Fibroblast of skin of abdomen (primary cell): ENCODE results near the gene NXPH1. TPM values are rescaled to one million over a fixed set of nuclear protein-coding genes. Genes with fewer than 3 reads are reported as not detected.

Source experiments
- DNase-seq: peaks from one replicate; pipeline ENCODE4 v3.0.0-alpha.2; 2013
- polyA plus RNA-seq, 2 experiments: library from polyadenylated mRNA; unstranded; fragments of 120-200 nt; gene quantifications; one replicate each; pipeline ENCODE4 v1.2.1, GENCODE V29; 2013; ENCODE audit not compliant: insufficient read length in 2 of 2

The NXPH1 gene
- not detected for polyA plus RNA-seq (2013, experiment 1 of 2; ENCODE audit: insufficient read length)
- polyA plus RNA-seq (2013, experiment 2 of 2; ENCODE audit: insufficient read length) = not detected

GRCh38 chr7:8433477-8434289, at the start of gene NXPH1:
Gene NXPH1 (plus strand): TSS chr7:8433609.
- no peak for DNase-seq

DNA sequence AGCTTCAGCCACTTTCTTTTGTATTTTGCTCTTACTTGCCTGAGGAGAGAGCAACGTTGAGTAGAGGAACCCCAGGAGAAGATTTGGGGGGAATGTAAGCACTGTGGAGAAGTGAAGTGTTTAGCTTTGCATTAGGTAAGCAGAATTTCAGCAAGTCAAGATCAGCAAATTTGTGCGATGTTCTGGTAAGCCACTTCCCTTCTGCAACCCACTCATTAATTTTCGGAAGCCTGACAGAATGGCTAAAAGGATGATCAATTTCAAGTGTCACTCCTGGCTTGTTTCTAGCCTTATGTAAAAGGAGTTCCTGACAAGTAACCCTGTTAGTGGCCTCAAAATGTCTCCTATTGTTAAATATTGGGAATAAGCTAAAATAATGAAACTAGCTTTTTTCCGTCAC, 48.5 kb upstream of the NXPH1 start:
- DNase-seq = no peak

GRCh38 chr7:8386926-8387550, 46.4 kb upstream of the NXPH1 start:
- no peak for DNase-seq

- DNase-seq = no peak
These were observed 45.7 kb upstream of the NXPH1 start for GRCh38 chr7:8387551-8388256.

- no peak for DNase-seq
These were observed 45.2 kb upstream of the NXPH1 start for GRCh38 chr7:8388257-8388625.

DNA sequence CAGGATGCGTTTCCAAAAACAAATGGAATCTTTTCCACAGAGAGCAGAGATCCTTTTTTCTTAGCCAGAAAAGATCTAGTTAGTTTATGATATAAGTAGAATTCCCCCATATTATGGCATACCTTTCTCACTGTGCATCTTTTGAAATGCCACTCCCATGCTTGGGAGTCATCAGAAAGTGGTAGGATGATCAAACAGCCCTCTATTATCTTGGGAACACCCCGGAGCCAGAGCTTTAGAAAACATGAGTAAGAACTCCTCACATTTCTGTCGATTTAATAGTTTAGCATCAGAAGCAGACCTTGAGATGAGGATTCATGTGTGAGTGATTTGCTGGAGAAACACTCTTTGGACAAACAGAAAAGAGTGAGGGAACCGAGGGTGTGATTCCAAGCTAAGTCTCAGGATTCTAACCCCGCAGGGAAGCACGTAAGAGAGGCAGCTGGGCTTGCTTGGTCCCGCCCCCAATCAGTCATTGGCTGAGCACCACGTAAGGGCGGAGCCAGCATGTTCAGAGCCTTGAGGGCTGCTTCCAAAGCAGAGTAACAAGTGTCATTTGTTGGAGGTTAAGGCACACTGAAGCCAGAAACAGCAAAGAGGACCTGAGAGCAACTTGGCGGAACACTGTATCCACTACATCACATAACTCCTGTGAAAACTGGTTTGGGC, 43.7 kb upstream of the NXPH1 start:
- DNase-seq = no peak

- no peak for DNase-seq
These were observed 43.2 kb upstream of the NXPH1 start for GRCh38 chr7:8390262-8390626.

- no peak for DNase-seq
These were observed 41.9 kb upstream of the NXPH1 start for GRCh38 chr7:8391353-8392062.

- DNase-seq = no peak
These were observed 37.1 kb upstream of the NXPH1 start for GRCh38 chr7:8396294-8396693.

DNA sequence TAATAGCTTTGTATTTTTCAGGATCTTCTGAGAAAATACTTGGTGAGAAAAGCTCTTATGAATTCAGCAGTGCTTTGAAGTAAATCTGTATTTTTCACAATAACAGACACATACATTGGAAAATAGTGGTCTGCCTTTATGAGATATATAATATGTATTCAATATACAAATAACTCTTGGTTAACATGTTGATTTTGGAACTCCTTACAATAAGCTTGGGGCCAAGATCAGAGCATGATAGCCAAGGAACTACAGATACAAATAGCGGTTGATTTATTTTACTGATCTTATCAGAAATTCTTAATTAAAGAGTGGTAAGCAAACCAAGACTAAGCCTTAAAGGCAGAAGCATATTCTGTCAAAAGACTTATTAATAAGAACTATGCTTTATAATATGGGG, 24.5 kb upstream of the NXPH1 start:
- no peak for DNase-seq

- no peak for DNase-seq
These were observed 22.3 kb upstream of the NXPH1 start for GRCh38 chr7:8411103-8411502.

DNA sequence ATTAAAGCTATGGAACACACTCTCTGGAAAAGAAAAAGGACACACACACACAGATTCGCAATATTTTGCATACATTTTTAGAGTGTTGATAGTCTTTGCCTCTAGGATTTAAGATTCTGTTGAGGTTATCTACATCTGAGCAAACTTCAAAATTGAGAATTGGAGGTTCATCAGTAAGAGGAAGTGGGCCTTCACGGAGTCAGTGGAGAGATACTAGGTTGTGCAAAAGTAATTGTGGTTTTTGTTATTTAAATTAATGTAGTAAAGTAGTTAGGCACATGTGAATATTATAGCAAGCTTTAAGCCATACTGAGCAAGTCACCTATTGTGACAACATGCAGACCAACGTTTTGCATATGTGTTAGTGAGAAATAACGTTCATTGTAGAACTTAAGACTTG, 19.8 kb upstream of the NXPH1 start:
- DNase-seq = no peak

GRCh38 chr7:8418629-8419245, 14.7 kb upstream of the NXPH1 start:
- DNase-seq = peak; percentile 39

DNA sequence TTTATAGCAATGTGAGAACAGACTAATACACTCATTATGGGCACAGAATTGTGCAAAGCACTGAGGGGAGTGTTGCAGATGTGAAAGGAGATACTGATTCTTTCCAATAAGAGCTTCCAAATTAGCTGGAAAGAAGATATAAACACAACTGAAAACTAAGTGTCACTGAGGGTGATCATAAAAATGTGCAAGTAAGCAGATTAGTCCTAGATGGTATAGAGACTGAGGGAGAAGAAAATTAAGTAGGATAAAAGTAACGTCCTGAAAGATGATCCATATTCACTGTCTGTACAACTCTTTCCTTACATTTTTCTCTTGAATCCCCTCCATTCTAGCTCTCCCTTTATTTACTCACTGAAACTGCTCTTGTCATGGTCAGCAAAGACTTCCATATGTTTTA, 11.2 kb upstream of the NXPH1 start:
- DNase-seq = no peak

DNA sequence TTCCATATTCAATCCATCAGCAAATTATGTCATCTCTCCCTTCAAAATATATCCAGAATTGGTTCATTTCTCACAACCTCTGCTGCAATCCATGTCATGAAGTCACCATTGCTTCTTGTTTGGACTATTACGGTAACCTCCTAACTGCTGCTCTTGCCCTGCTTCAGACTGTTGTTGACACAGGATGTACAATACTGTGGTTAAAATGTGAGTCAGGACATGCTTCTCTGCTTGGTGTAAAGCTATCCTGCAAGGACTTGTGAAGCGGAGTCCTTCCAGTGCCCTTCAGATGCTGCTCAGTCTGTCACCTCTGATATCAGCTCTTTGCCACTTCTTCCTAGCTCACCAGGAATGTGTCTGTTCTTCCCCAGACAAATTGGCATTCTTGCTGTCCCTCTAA, 10.4 kb upstream of the NXPH1 start:
- no peak for DNase-seq

GRCh38 chr7:8425223-8425622, 8.2 kb upstream of the NXPH1 start:
- DNase-seq = no peak

DNA sequence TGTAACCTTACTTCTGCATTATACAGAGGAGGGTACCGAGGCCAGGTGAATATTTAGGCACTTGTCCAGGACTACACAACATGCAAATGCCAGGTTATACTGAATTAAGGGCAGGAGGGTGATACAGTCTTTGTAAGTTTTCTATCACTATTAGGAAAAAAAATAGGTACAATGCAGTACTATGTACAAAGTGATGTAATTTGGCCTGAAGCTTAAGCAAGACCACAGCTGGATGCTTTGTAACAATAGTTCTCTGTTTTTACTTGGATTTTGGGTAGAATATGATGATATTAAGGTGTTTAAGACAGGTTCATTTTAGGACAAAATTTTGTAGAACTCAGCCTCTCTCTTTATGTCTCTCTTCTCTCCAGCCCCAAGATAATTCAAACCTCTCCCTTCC, 2.8 kb upstream of the NXPH1 start:
- DNase-seq = no peak

DNA sequence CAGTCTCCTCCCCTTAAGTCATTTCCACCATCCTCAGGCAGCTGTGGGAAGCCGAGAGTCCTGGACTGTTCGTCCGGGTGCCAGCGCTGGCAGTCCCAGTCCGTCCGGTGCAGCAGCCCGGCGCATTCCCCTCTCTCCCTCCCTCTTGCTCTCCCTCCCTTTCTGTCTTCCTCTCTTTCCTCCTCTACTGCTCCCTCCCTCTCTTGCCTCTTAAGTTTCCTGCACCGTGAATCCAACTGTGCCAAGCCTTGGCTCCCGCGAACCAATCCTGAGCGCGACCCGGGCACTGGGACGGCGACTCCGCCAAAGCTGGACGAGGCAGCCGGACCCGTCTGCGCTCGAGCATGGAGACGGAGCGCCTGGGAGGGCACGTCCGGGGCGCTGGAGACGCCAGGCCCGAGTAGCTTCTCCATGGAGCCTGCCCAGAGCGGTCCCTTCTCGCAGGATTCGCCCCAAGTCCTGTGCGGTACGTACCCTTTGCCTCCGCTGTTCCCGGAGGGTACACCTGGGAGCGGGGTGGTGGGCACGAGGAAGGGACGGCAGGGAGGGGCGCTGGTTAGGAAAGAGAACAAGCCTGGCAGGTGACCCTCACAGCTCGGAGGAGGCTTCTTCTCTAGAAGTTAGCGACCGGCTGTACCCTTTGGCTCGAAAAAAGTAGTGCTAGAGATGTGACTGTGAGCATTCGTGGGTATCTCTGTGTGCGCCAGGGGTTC, 1.0 kb downstream of the NXPH1 start:
- DNase-seq = no peak

GRCh38 chr7:8435095-8435494, 1.7 kb downstream of the NXPH1 start:
- no peak for DNase-seq

GRCh38 chr7:8435590-8436545, 2.5 kb downstream of the NXPH1 start:
- no peak for DNase-seq
